Measurements from ENCODE around the gene KRTAP4-9.
"Not testable (repeated sequence)": the region's sequence is repeated elsewhere in the genome, so short reads cannot be mapped to it uniquely, and the experiment has no call there.

KRTAP4-9 gene

GRCh38 chr17:41105347-41105746 lies at the start of gene KRTAP4-9:
Gene KRTAP4-9 (plus strand): TSS chr17:41105389. CDS start chr17:41105389, 0 bp downstream.
- not testable (repeated sequence) for DNase-seq

GRCh38 chr17:41057547-41057946 lies 47.6 kb upstream of the KRTAP4-9 start:
- no peak for DNase-seq

- DNase-seq = no peak
These were observed 46.4 kb upstream of the KRTAP4-9 start for GRCh38 chr17:41058741-41059140.

- DNase-seq = not testable (repeated sequence)
These were observed 45.7 kb upstream of the KRTAP4-9 start for GRCh38 chr17:41059276-41060051.

- no peak for DNase-seq
These were observed 45.1 kb upstream of the KRTAP4-9 start, which contains the start of gene KRTAP2-3 for GRCh38 chr17:41060052-41060604. Gene KRTAP2-3 (minus strand): TSS chr17:41060114. CDS start chr17:41060050, 64 bp downstream.

- no peak for DNase-seq
These were observed 43.2 kb upstream of the KRTAP4-9 start for GRCh38 chr17:41061964-41062363.

- DNase-seq = no peak
These were observed 41.7 kb upstream of the KRTAP4-9 start for GRCh38 chr17:41063449-41063848.

GRCh38 chr17:41064301-41064700 lies 40.9 kb upstream of the KRTAP4-9 start:
- DNase-seq = no peak

- not testable (repeated sequence) for DNase-seq
These were observed 40.0 kb upstream of the KRTAP4-9 start for GRCh38 chr17:41065016-41065689.

GRCh38 chr17:41065829-41066624 lies 39.2 kb upstream of the KRTAP4-9 start, which contains the start of gene KRTAP2-4:
Gene KRTAP2-4 (minus strand): TSS chr17:41065879. CDS start chr17:41065845, 34 bp downstream.
- DNase-seq = no peak

- DNase-seq = no peak
These were observed 37.9 kb upstream of the KRTAP4-9 start for GRCh38 chr17:41067281-41067680.

- DNase-seq = no peak
These were observed 36.2 kb upstream of the KRTAP4-9 start for GRCh38 chr17:41069031-41069430.

- DNase-seq = no peak
These were observed 33.4 kb upstream of the KRTAP4-9 start for GRCh38 chr17:41071606-41072360.

- DNase-seq = no peak
These were observed 31.5 kb upstream of the KRTAP4-9 start for GRCh38 chr17:41073676-41074075.

- DNase-seq = no peak
These were observed 28.4 kb upstream of the KRTAP4-9 start for GRCh38 chr17:41076788-41077187.

- DNase-seq = no peak
These were observed 22.6 kb upstream of the KRTAP4-9 start for GRCh38 chr17:41082626-41083025.

GRCh38 chr17:41083427-41083826 lies 21.8 kb upstream of the KRTAP4-9 start:
- not testable (repeated sequence) for DNase-seq

- not testable (repeated sequence) for DNase-seq
These were observed 20.9 kb upstream of the KRTAP4-9 start, which contains the start of gene KRTAP4-7 for GRCh38 chr17:41084100-41084856. Gene KRTAP4-7 (plus strand): TSS chr17:41084150. CDS start chr17:41084207, 57 bp downstream.

GRCh38 chr17:41088760-41089352 lies 16.3 kb upstream of the KRTAP4-9 start:
- not testable (repeated sequence) for DNase-seq

GRCh38 chr17:41096055-41096454 lies 9.1 kb upstream of the KRTAP4-9 start:
- no peak for DNase-seq

GRCh38 chr17:41098042-41098441 lies 7.1 kb upstream of the KRTAP4-9 start, which contains the start of gene KRTAP4-8:
Gene KRTAP4-8 (minus strand): TSS chr17:41098142. CDS start chr17:41098084, 58 bp downstream.
- DNase-seq = no peak

All from stimulated activated CD4-positive, alpha-beta T cell treated with anti-CD3 and anti-CD28 coated beads, Interleukin-1b, Interleukin-23, amount 100 ng/mL, for 48 hours (primary cell).